Measurements from ENCODE around the gene TENM4.

DNA sequence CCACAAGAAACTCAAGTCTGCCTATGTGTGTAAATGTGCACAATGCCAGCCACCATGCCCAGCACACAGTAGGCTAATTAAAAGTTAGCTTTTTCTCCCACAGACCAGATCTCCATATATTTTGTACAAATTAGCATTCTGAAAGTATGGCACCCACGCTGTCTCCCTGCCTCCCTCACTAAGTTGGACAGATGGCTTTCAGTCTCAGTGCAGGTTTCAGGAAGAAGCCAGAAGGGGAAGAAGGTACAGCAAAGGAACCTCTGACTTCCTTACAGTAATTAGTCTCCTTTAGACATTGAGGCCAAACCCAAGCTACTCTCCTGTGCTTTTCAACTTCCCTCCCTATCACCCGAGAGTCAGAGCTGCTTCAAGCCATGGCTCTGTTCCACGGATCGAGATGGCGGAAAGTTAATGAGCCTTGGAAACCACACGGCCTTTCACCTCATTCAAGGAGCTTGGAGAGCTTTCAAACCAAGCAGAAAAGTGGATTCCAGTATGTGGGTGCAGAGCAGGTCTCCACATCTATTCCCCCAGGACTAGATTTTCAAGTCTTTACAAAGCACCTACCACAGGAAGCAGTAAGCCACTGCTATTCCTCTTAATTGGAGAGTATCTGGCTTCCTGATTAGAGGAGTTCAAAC is 645.1 kb downstream of the TENM4 start:
- TF ChIP-seq, protein P1, sequence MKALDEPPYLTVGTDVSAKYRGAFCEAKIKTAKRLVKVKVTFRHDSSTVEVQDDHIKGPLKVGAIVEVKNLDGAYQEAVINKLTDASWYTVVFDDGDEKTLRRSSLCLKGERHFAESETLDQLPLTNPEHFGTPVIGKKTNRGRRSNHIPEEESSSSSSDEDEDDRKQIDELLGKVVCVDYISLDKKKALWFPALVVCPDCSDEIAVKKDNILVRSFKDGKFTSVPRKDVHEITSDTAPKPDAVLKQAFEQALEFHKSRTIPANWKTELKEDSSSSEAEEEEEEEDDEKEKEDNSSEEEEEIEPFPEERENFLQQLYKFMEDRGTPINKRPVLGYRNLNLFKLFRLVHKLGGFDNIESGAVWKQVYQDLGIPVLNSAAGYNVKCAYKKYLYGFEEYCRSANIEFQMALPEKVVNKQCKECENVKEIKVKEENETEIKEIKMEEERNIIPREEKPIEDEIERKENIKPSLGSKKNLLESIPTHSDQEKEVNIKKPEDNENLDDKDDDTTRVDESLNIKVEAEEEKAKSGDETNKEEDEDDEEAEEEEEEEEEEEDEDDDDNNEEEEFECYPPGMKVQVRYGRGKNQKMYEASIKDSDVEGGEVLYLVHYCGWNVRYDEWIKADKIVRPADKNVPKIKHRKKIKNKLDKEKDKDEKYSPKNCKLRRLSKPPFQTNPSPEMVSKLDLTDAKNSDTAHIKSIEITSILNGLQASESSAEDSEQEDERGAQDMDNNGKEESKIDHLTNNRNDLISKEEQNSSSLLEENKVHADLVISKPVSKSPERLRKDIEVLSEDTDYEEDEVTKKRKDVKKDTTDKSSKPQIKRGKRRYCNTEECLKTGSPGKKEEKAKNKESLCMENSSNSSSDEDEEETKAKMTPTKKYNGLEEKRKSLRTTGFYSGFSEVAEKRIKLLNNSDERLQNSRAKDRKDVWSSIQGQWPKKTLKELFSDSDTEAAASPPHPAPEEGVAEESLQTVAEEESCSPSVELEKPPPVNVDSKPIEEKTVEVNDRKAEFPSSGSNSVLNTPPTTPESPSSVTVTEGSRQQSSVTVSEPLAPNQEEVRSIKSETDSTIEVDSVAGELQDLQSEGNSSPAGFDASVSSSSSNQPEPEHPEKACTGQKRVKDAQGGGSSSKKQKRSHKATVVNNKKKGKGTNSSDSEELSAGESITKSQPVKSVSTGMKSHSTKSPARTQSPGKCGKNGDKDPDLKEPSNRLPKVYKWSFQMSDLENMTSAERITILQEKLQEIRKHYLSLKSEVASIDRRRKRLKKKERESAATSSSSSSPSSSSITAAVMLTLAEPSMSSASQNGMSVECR (CRISPR knock-in tag; IDR thresholded peaks at IDR 0.05; ENCODE audit: borderline replicate concordance) = no peak
- TF ChIP-seq, protein P2, sequence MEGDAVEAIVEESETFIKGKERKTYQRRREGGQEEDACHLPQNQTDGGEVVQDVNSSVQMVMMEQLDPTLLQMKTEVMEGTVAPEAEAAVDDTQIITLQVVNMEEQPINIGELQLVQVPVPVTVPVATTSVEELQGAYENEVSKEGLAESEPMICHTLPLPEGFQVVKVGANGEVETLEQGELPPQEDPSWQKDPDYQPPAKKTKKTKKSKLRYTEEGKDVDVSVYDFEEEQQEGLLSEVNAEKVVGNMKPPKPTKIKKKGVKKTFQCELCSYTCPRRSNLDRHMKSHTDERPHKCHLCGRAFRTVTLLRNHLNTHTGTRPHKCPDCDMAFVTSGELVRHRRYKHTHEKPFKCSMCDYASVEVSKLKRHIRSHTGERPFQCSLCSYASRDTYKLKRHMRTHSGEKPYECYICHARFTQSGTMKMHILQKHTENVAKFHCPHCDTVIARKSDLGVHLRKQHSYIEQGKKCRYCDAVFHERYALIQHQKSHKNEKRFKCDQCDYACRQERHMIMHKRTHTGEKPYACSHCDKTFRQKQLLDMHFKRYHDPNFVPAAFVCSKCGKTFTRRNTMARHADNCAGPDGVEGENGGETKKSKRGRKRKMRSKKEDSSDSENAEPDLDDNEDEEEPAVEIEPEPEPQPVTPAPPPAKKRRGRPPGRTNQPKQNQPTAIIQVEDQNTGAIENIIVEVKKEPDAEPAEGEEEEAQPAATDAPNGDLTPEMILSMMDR (IDR thresholded peaks at IDR 0.05) = no peak
- TF ChIP-seq ESRRA (CRISPR knock-in tag; IDR thresholded peaks at IDR 0.05; ENCODE audit: borderline replicate concordance) (no peak), TEAD4 (CRISPR knock-in tag; IDR thresholded peaks at IDR 0.05) (no peak), FOXJ3 (CRISPR knock-in tag; IDR thresholded peaks at IDR 0.05; ENCODE audit: borderline replicate concordance) (no peak), IRF2 (CRISPR knock-in tag; IDR thresholded peaks at IDR 0.05; ENCODE audit: borderline replicate concordance, low read depth) (no peak), ETV6 (CRISPR knock-in tag; IDR thresholded peaks at IDR 0.05) (no peak), NR3C1 (CRISPR knock-in tag; conservative IDR thresholded peaks at IDR 0.05; ENCODE audit: low read depth) (no peak), NFATC4 (CRISPR knock-in tag; IDR thresholded peaks at IDR 0.05) (no peak)
- TF ChIP-seq, protein P3, sequence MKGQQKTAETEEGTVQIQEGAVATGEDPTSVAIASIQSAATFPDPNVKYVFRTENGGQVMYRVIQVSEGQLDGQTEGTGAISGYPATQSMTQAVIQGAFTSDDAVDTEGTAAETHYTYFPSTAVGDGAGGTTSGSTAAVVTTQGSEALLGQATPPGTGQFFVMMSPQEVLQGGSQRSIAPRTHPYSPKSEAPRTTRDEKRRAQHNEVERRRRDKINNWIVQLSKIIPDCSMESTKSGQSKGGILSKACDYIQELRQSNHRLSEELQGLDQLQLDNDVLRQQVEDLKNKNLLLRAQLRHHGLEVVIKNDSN (CRISPR knock-in tag; IDR thresholded peaks at IDR 0.05) = no peak
- TF ChIP-seq, protein P4, sequence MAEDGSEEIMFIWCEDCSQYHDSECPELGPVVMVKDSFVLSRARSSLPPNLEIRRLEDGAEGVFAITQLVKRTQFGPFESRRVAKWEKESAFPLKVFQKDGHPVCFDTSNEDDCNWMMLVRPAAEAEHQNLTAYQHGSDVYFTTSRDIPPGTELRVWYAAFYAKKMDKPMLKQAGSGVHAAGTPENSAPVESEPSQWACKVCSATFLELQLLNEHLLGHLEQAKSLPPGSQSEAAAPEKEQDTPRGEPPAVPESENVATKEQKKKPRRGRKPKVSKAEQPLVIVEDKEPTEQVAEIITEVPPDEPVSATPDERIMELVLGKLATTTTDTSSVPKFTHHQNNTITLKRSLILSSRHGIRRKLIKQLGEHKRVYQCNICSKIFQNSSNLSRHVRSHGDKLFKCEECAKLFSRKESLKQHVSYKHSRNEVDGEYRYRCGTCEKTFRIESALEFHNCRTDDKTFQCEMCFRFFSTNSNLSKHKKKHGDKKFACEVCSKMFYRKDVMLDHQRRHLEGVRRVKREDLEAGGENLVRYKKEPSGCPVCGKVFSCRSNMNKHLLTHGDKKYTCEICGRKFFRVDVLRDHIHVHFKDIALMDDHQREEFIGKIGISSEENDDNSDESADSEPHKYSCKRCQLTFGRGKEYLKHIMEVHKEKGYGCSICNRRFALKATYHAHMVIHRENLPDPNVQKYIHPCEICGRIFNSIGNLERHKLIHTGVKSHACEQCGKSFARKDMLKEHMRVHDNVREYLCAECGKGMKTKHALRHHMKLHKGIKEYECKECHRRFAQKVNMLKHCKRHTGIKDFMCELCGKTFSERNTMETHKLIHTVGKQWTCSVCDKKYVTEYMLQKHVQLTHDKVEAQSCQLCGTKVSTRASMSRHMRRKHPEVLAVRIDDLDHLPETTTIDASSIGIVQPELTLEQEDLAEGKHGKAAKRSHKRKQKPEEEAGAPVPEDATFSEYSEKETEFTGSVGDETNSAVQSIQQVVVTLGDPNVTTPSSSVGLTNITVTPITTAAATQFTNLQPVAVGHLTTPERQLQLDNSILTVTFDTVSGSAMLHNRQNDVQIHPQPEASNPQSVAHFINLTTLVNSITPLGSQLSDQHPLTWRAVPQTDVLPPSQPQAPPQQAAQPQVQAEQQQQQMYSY (CRISPR knock-in tag; IDR thresholded peaks at IDR 0.05) = no peak
- TF ChIP-seq, protein P5, sequence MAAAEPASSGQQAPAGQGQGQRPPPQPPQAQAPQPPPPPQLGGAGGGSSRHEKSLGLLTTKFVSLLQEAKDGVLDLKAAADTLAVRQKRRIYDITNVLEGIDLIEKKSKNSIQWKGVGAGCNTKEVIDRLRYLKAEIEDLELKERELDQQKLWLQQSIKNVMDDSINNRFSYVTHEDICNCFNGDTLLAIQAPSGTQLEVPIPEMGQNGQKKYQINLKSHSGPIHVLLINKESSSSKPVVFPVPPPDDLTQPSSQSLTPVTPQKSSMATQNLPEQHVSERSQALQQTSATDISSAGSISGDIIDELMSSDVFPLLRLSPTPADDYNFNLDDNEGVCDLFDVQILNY (CRISPR knock-in tag; IDR thresholded peaks at IDR 0.05) = no peak
- TF ChIP-seq, protein P6, sequence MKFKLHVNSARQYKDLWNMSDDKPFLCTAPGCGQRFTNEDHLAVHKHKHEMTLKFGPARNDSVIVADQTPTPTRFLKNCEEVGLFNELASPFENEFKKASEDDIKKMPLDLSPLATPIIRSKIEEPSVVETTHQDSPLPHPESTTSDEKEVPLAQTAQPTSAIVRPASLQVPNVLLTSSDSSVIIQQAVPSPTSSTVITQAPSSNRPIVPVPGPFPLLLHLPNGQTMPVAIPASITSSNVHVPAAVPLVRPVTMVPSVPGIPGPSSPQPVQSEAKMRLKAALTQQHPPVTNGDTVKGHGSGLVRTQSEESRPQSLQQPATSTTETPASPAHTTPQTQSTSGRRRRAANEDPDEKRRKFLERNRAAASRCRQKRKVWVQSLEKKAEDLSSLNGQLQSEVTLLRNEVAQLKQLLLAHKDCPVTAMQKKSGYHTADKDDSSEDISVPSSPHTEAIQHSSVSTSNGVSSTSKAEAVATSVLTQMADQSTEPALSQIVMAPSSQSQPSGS (CRISPR knock-in tag; IDR thresholded peaks at IDR 0.05; ENCODE audit: borderline replicate concordance, low read depth) = no peak
- TF ChIP-seq, protein P7, sequence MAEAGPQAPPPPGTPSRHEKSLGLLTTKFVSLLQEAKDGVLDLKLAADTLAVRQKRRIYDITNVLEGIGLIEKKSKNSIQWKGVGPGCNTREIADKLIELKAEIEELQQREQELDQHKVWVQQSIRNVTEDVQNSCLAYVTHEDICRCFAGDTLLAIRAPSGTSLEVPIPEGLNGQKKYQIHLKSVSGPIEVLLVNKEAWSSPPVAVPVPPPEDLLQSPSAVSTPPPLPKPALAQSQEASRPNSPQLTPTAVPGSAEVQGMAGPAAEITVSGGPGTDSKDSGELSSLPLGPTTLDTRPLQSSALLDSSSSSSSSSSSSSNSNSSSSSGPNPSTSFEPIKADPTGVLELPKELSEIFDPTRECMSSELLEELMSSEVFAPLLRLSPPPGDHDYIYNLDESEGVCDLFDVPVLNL (CRISPR knock-in tag; IDR thresholded peaks at IDR 0.05; ENCODE audit: borderline replicate concordance, low read depth) = no peak

Data from WTC11 (cell line).